ENCODE data around the gene VTN.

The VTN gene

GRCh38 chr17:28363186-28363585 is 6.9 kb downstream of the VTN start:
- no peaks in the 10 kb centered on the region for H3K9me3 ChIP-seq (ENCODE audit: insufficient read depth, low read length, severe bottlenecking)
- no peak overlapping the region for H2AFZ ChIP-seq (ENCODE audit: low read depth, low read length)
- peaks cover 11% of the 10 kb centered on the region for H3K79me2 ChIP-seq (ENCODE audit: insufficient read depth, low read length)
- H3K4me2 ChIP-seq (ENCODE audit: insufficient read depth, low read length): no peak overlapping the region
- TF ChIP-seq EZH2 (IDR thresholded peaks at IDR 0.05; ENCODE audit: borderline replicate concordance, low read depth, low read length, severe bottlenecking) (no peak), CTCF (IDR thresholded peaks at IDR 0.05; ENCODE audit: borderline replicate concordance, extremely low read depth, low read length, poor library complexity, severe bottlenecking) (no peak)
- peaks cover 11% of the 10 kb centered on the region for H3K4me1 ChIP-seq (ENCODE audit: insufficient read depth, low read length)
- H3K9ac ChIP-seq (ENCODE audit: low read depth, low read length): no peak overlapping the region
- no peak overlapping the region for H3K27ac ChIP-seq (ENCODE audit: low read length)
- H3K36me3 ChIP-seq (ENCODE audit: insufficient read depth, low read length): peaks cover 40% of the 10 kb centered on the region
- H3K4me3 ChIP-seq (ENCODE audit: low read depth in 1 of 2, low read length in 2 of 2): no peak overlapping the region
- no peaks in the 10 kb centered on the region for H3K27me3 ChIP-seq (ENCODE audit: insufficient read depth, low read length, poor library complexity)
- ATAC-seq (ENCODE audit: insufficient read depth, low read depth) (no peak), DNase-seq (no peak)
- H4K20me1 ChIP-seq (ENCODE audit: insufficient read depth, low read length): peaks cover 4% of the 10 kb centered on the region; the same call in 1 of the 2 replicates

GRCh38 chr17:28357901-28358197 is 12.3 kb downstream of the VTN start:
- peaks cover 38% of the 10 kb centered on the region for H3K79me2 ChIP-seq (ENCODE audit: insufficient read depth, low read length)
- H3K27me3 ChIP-seq (ENCODE audit: insufficient read depth, low read length, poor library complexity): no peaks in the 10 kb centered on the region
- no peak for TF ChIP-seq CTCF (IDR thresholded peaks at IDR 0.05; ENCODE audit: borderline replicate concordance, extremely low read depth, low read length, poor library complexity, severe bottlenecking)
- TF ChIP-seq EZH2 (IDR thresholded peaks at IDR 0.05; ENCODE audit: borderline replicate concordance, low read depth, low read length, severe bottlenecking): no peak
- no peak for DNase-seq
- H3K36me3 ChIP-seq (ENCODE audit: insufficient read depth, low read length): peaks cover 56% of the 10 kb centered on the region
- H3K4me2 ChIP-seq (ENCODE audit: insufficient read depth, low read length): peak overlapping the region; percentile 86
- peak overlapping the region; percentile 73 for H3K27ac ChIP-seq (ENCODE audit: low read length)
- no peaks in the 10 kb centered on the region for H4K20me1 ChIP-seq (ENCODE audit: insufficient read depth, low read length)
- peaks cover 35% of the 10 kb centered on the region for H3K4me1 ChIP-seq (ENCODE audit: insufficient read depth, low read length)
- no peaks in the 10 kb centered on the region for H3K9me3 ChIP-seq (ENCODE audit: insufficient read depth, low read length, severe bottlenecking)
- H3K4me3 ChIP-seq (ENCODE audit: low read depth in 1 of 2, low read length in 2 of 2): peak overlapping the region; percentile 82 to 91
- no peak for ATAC-seq (ENCODE audit: insufficient read depth, low read depth)
- peak overlapping the region; percentile 94 for H2AFZ ChIP-seq (ENCODE audit: low read depth, low read length)
- peak overlapping the region; percentile 91 for H3K9ac ChIP-seq (ENCODE audit: low read depth, low read length)

- no peak for TF ChIP-seq EZH2 (IDR thresholded peaks at IDR 0.05; ENCODE audit: borderline replicate concordance, low read depth, low read length, severe bottlenecking)
- TF ChIP-seq CTCF (IDR thresholded peaks at IDR 0.05; ENCODE audit: borderline replicate concordance, extremely low read depth, low read length, poor library complexity, severe bottlenecking): no peak
- no peaks in the 10 kb centered on the region for H3K9me3 ChIP-seq (ENCODE audit: insufficient read depth, low read length, severe bottlenecking)
- peak; percentile 99 for ATAC-seq (ENCODE audit: insufficient read depth, low read depth)
- H3K36me3 ChIP-seq (ENCODE audit: insufficient read depth, low read length): peaks cover 59% of the 10 kb centered on the region
- H3K27me3 ChIP-seq (ENCODE audit: insufficient read depth, low read length, poor library complexity): no peaks in the 10 kb centered on the region
- H3K4me2 ChIP-seq (ENCODE audit: insufficient read depth, low read length): peak within 1 kb of the TSS; percentile 88
- DNase-seq: peak; percentile 96
- H3K27ac ChIP-seq (ENCODE audit: low read length): peak within 1 kb of the TSS; percentile 73
- peak within 1 kb of the TSS; percentile 91 for H3K9ac ChIP-seq (ENCODE audit: low read depth, low read length)
- H3K4me1 ChIP-seq (ENCODE audit: insufficient read depth, low read length): peaks cover 35% of the 10 kb centered on the region
- peak within 1 kb of the TSS; percentile 94 for H2AFZ ChIP-seq (ENCODE audit: low read depth, low read length)
- peak within 1 kb of the TSS; percentile 82 to 91 for H3K4me3 ChIP-seq (ENCODE audit: low read depth in 1 of 2, low read length in 2 of 2)
- H4K20me1 ChIP-seq (ENCODE audit: insufficient read depth, low read length): no peaks in the 10 kb centered on the region
- H3K79me2 ChIP-seq (ENCODE audit: insufficient read depth, low read length): peaks cover 38% of the 10 kb centered on the region
These were observed 12.8 kb downstream of the VTN start, which contains the start of gene POLDIP2 for GRCh38 chr17:28357061-28357900. TSS of gene POLDIP2 (minus strand) at chr17:28357527. CDS start at chr17:28357448, 79 bp downstream.

Data from DND-41 (cell line).